Epidermal melanocyte (primary cell): ENCODE results near the gene AKR7A2.
"Not testable (repeated sequence)": the region's sequence is repeated elsewhere in the genome, so short reads cannot be mapped to it uniquely, and the experiment has no call there.

Experiments used
- DNase-seq: peaks from one replicate; pipeline ENCODE4 v3.0.0; 2011; ENCODE audit warnings: low spot score; ENCODE audit not compliant: insufficient read length

AKR7A2 gene

GRCh38 chr1:19307794-19308508, 4.0 kb downstream of the AKR7A2 start:
- no peak for DNase-seq

GRCh38 chr1:19306941-19307340, 5.0 kb downstream of the AKR7A2 start:
- DNase-seq: no peak

- no peak for DNase-seq
These were observed 6.1 kb downstream of the AKR7A2 start for GRCh38 chr1:19305880-19306279.

GRCh38 chr1:19304081-19304480, 7.9 kb downstream of the AKR7A2 start:
- DNase-seq: not testable (repeated sequence)

- no peak for DNase-seq
These were observed 11.7 kb downstream of the AKR7A2 start for GRCh38 chr1:19300211-19300610.

- DNase-seq: no peak
These were observed 17.3 kb downstream of the AKR7A2 start for GRCh38 chr1:19294638-19295037.

GRCh38 chr1:19289244-19289643, 22.7 kb downstream of the AKR7A2 start:
- DNase-seq: no peak

GRCh38 chr1:19288324-19289241, 23.4 kb downstream of the AKR7A2 start, which contains the start of gene AKR7A3:
AKR7A3 (minus strand) TSS chr1:19288770; CDS start chr1:19288709, 61 bp downstream.
- peak; percentile 49 for DNase-seq

- DNase-seq: no peak
These were observed 24.3 kb downstream of the AKR7A2 start for GRCh38 chr1:19287436-19288185.

GRCh38 chr1:19285807-19286206, 26.1 kb downstream of the AKR7A2 start:
- not testable (repeated sequence) for DNase-seq

GRCh38 chr1:19285366-19285765, 26.6 kb downstream of the AKR7A2 start:
- not testable (repeated sequence) for DNase-seq

GRCh38 chr1:19284881-19285280, 27.1 kb downstream of the AKR7A2 start:
- DNase-seq: no peak

- no peak for DNase-seq
These were observed 28.1 kb downstream of the AKR7A2 start for GRCh38 chr1:19283891-19284290.

GRCh38 chr1:19274636-19275035, 37.3 kb downstream of the AKR7A2 start:
- DNase-seq: no peak

- DNase-seq: not testable (repeated sequence)
These were observed 38.0 kb downstream of the AKR7A2 start for GRCh38 chr1:19273844-19274531.

GRCh38 chr1:19273106-19273843, 38.7 kb downstream of the AKR7A2 start:
- DNase-seq: no peak

GRCh38 chr1:19272064-19272463, 39.9 kb downstream of the AKR7A2 start:
- no peak for DNase-seq

- DNase-seq: not testable (repeated sequence)
These were observed 41.6 kb downstream of the AKR7A2 start for GRCh38 chr1:19270343-19270730.

- DNase-seq: not testable (repeated sequence)
These were observed 42.3 kb downstream of the AKR7A2 start for GRCh38 chr1:19269427-19270342.
